ENCODE results near the gene LAMC1. TPM values are rescaled to one million over a fixed set of nuclear protein-coding genes. Genes with fewer than 3 reads are reported as not detected.

LAMC1 gene
- total and polyA plus RNA-seq, 10 of the 15 experiments (the other 5 are each of a cell fraction or from before 2014, with no cell fraction given): 4.6 to 51.4 (median 25.6) TPM

DNA sequence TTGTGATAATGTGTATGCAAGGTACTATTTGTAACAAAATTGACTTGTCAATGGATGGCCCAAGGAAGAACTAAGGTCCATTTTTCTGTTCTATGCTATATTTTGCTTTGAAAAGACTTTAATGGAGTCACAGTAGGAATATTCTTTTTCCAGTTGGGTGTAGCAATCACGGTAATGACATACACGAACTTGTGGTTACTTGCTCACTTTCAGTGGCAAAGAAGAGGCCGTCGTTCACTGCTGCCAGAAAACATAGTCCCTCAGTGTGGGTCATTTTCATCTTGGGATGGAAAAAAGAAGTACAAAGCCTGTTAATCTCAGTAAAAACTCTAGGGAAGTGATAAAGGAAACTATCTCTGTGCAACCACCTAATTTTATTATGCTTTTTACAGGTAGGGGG, 115.1 kb downstream of the LAMC1 start:
- no peak overlapping the region for H3K27ac ChIP-seq (ENCODE audit: control insufficient read depth, insufficient read depth)
- H3K27me3 ChIP-seq (replicated peaks in 1 of 2; ENCODE audit: control insufficient read depth in 2 of 2, insufficient read depth in 2 of 2, low read length in 1 of 2): no peaks in the 10 kb centered on the region
- POLR2A ChIA-PET: no interaction called here
- SMC1A ChIA-PET (ENCODE audit: uncharacterized antibody, unreplicated experiment): interaction anchor here (0.8 to 1.0 kb wide), 2 partner anchors 9 to 20 kb away, joined by 3 read pairs; no protein-coding TSS in a partner anchor
- ATAC-seq: no peak
- DNase-seq (ENCODE audit: low read depth, low spot score): no peak
- no peaks in the 10 kb centered on the region for H3K79me2 ChIP-seq (ENCODE audit: control insufficient read depth, insufficient read depth, low read length)
- RAD21 ChIA-PET (ENCODE audit: unreplicated experiment): interaction anchor here (1.3 kb wide), 2 partner anchors 176 to 484 kb away, joined by 3 to 4 read pairs; no protein-coding TSS in a partner anchor
- no peak overlapping the region for H2AFZ ChIP-seq (ENCODE audit: control insufficient read depth, low read depth, low read length)
- H4K20me1 ChIP-seq (ENCODE audit: control insufficient read depth, insufficient read depth): no peaks in the 10 kb centered on the region
- no TSS peak for BruUV-seq (replicated peaks)
- WGBS (ENCODE audit: insufficient coverage, insufficient replicate concordance, low lambda C conversion rate, missing lambda C conversion rate): 60% methylated on average over 4 of the region's 4 CpGs
- CTCF ChIA-PET: interaction anchor here (1.0 to 1.3 kb wide), 2 partner anchors 89 to 175 kb away, joined by 4 read pairs; no protein-coding TSS in a partner anchor
- TF ChIP-seq PAX5 (IDR thresholded peaks at IDR 0.05; ENCODE audit: borderline replicate concordance, low read depth, low read length) (no peak), MEF2A (IDR thresholded peaks at IDR 0.05; ENCODE audit: insufficient read depth, low read depth, low read length) (no peak), EED (IDR thresholded peaks at IDR 0.05; ENCODE audit: low read depth) (no peak), STAT1 (conservative IDR thresholded peaks at IDR 0.05) (no peak), MTA2 (IDR thresholded peaks at IDR 0.05; ENCODE audit: low read depth) (no peak), CHD4 (IDR thresholded peaks at IDR 0.05) (no peak), KDM1A (IDR thresholded peaks at IDR 0.05; ENCODE audit: borderline replicate concordance) (no peak)
- TF ChIP-seq, protein P1, sequence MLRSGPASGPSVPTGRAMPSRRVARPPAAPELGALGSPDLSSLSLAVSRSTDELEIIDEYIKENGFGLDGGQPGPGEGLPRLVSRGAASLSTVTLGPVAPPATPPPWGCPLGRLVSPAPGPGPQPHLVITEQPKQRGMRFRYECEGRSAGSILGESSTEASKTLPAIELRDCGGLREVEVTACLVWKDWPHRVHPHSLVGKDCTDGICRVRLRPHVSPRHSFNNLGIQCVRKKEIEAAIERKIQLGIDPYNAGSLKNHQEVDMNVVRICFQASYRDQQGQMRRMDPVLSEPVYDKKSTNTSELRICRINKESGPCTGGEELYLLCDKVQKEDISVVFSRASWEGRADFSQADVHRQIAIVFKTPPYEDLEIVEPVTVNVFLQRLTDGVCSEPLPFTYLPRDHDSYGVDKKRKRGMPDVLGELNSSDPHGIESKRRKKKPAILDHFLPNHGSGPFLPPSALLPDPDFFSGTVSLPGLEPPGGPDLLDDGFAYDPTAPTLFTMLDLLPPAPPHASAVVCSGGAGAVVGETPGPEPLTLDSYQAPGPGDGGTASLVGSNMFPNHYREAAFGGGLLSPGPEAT (IDR thresholded peaks at IDR 0.05; ENCODE audit: low read depth): no peak
- TF ChIP-seq, protein P2, sequence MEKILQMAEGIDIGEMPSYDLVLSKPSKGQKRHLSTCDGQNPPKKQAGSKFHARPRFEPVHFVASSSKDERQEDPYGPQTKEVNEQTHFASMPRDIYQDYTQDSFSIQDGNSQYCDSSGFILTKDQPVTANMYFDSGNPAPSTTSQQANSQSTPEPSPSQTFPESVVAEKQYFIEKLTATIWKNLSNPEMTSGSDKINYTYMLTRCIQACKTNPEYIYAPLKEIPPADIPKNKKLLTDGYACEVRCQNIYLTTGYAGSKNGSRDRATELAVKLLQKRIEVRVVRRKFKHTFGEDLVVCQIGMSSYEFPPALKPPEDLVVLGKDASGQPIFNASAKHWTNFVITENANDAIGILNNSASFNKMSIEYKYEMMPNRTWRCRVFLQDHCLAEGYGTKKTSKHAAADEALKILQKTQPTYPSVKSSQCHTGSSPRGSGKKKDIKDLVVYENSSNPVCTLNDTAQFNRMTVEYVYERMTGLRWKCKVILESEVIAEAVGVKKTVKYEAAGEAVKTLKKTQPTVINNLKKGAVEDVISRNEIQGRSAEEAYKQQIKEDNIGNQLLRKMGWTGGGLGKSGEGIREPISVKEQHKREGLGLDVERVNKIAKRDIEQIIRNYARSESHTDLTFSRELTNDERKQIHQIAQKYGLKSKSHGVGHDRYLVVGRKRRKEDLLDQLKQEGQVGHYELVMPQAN (conservative IDR thresholded peaks at IDR 0.05): no peak
- TF ChIP-seq, protein P3, sequence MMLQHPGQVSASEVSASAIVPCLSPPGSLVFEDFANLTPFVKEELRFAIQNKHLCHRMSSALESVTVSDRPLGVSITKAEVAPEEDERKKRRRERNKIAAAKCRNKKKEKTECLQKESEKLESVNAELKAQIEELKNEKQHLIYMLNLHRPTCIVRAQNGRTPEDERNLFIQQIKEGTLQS (IDR thresholded peaks at IDR 0.05; ENCODE audit: borderline replicate concordance, extremely low read depth, low read depth, low read length): no peak
- H3K4me1 ChIP-seq (ENCODE audit: control insufficient read depth, insufficient read depth, low read length): no peaks in the 10 kb centered on the region; the same call in 1 of the 2 replicates
- H3K36me3 ChIP-seq (ENCODE audit: control insufficient read depth in 2 of 2, insufficient read depth in 2 of 2, low read length in 1 of 2): peaks cover 8 to 15% of the 10 kb centered on the region in 2 experiments; a peak in 3 of 4 replicates
- no peaks in the 10 kb centered on the region for H3K9me3 ChIP-seq (replicated peaks; ENCODE audit: control insufficient read depth, insufficient read depth, low read length)
- H3K4me2 ChIP-seq (ENCODE audit: control insufficient read depth, insufficient read depth): no peak overlapping the region
- no peak for FAIRE-seq
- H3K9ac ChIP-seq (ENCODE audit: control insufficient read depth, insufficient read depth, low read length): no peak overlapping the region
- H3K4me3 ChIP-seq: no peak overlapping the region
- in situ Hi-C loops (cut with MboI): no loop called here
- intact Hi-C loops (cut with micrococcal nuclease; ENCODE audit: unreplicated experiment): no loop called here
